Memory B cell (primary cell): ENCODE measurements around the gene ABCC3.

Experiments used
- ATAC-seq: fragments of 150-1000 bp; cut with Tn5 transposase; 2 replicates; pipeline ENCODE4 v1.10.0; 2021; ENCODE audit warnings: low read depth, mild to moderate bottlenecking, moderate library complexity
- DNase-seq, 2 donors: peaks; one replicate each; pipeline ENCODE4 v3.0.0; 2022; ENCODE audit warnings: low spot score in 2 of 2
- H3K27ac Mint-ChIP-seq: one replicate; pipeline ENCODE4 v1.8.0; 2022; ENCODE audit warnings: mild to moderate bottlenecking, moderate library complexity, mixed read lengths
- H3K27me3 Mint-ChIP-seq: one replicate; pipeline ENCODE4 v1.8.0; 2022; ENCODE audit warnings: mixed read lengths
- H3K36me3 Mint-ChIP-seq: one replicate; pipeline ENCODE4 v1.8.0; 2022; ENCODE audit warnings: mild to moderate bottlenecking, mixed read lengths
- H3K4me1 Mint-ChIP-seq: one replicate; pipeline ENCODE4 v1.8.0; 2022; ENCODE audit warnings: mixed read lengths
- H3K4me3 Mint-ChIP-seq: one replicate; pipeline ENCODE4 v1.8.0; 2022; ENCODE audit warnings: mild to moderate bottlenecking, moderate library complexity, mixed read lengths
- H3K9me3 Mint-ChIP-seq: one replicate; pipeline ENCODE4 v1.8.0; 2022; ENCODE audit warnings: mixed read lengths

Gene ABCC3

DNA sequence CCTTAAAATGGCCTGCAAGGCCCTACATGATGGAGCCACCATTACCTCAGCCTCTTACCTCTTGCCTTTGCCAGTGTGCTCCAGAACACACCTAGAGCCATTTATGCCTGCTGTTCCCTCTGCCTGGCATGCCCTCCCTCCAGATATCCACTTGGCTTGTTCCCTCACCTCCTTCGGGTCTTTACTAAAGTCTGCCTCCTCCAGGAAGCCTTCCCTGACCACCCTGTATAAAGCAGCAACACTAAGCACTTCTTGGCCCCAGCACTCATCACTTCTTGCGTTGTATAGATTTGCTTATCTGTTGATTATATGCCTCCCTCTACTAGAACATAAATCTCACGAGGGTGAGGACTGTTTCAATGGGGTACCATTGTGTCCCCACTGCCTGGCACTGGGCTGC is 47.8 kb downstream of the ABCC3 start:
- Mint-ChIP-seq H3K27me3 (peaks cover 21% of the 10 kb centered on the region), H3K9me3 (no peaks in the 10 kb centered on the region), H3K4me3 (no peak overlapping the region), H3K4me1 (peaks cover 5% of the 10 kb centered on the region), H3K27ac (no peak overlapping the region), H3K36me3 (no peaks in the 10 kb centered on the region)
- ATAC-seq, result no peak
- DNase-seq, result no peak

DNA sequence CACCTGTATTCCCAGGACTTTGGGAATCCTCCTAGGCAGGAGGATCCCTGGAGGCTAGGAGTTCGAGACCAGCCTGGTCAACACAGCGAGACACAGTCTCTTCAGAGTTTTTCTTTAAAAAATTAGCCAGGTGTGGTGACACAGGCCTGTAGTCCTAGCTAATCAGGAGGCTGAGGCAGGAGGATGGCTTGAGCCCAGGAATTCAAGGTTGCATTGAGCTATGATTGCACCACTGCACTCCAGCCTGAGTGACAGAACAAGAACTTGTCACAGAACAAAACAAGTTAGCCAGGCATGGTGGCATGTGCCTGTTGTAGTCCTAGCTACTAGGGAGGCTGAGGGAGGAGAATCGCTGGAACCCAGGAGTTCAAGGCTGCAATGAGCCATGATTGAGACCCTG is 48.3 kb downstream of the ABCC3 start:
- Mint-ChIP-seq H3K27ac (no peak overlapping the region), H3K4me3 (no peak overlapping the region), H3K27me3 (peaks cover 21% of the 10 kb centered on the region), H3K36me3 (no peaks in the 10 kb centered on the region), H3K4me1 (peaks cover 5% of the 10 kb centered on the region), H3K9me3 (no peaks in the 10 kb centered on the region)
- ATAC-seq (no peak), DNase-seq (no peak)

DNA sequence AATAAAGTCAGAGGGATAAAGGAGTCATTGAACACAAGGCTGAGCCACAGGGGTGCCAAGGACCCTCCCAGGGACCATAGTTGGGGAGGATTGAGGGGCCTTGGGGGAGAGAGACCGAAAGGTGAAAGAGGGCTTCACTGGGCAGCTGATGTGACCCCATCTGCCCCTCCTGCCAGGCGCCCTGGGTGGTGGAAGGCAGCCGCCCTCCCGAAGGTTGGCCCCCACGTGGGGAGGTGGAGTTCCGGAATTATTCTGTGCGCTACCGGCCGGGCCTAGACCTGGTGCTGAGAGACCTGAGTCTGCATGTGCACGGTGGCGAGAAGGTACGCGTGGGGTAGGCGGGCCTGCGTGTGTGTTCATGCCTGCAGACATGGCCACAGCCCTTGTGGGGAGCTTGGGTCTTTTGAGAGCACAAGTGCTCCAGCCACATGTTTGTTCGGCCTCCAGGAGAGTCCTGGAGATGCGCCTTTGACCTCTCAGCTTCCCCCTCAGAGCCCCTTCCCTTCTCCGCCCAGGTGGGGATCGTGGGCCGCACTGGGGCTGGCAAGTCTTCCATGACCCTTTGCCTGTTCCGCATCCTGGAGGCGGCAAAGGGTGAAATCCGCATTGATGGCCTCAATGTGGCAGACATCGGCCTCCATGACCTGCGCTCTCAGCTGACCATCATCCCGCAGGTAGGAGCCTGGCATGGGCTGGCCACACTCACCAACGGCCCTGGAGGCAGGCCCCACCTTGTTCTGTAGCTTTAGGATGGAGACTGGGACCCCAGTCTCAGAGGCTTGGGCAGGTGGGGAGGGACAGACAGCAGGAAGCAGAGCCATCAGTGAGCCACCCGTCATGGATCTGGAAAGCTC is 49.0 kb downstream of the ABCC3 start:
- H3K27me3 Mint-ChIP-seq, result peaks cover 21% of the 10 kb centered on the region
- no peaks in the 10 kb centered on the region for H3K36me3 Mint-ChIP-seq
- no peak overlapping the region for H3K4me3 Mint-ChIP-seq
- H3K9me3 Mint-ChIP-seq, result no peaks in the 10 kb centered on the region
- H3K4me1 Mint-ChIP-seq, result peaks cover 5% of the 10 kb centered on the region
- DNase-seq (no peak), ATAC-seq (no peak)
- no peak overlapping the region for H3K27ac Mint-ChIP-seq

DNA sequence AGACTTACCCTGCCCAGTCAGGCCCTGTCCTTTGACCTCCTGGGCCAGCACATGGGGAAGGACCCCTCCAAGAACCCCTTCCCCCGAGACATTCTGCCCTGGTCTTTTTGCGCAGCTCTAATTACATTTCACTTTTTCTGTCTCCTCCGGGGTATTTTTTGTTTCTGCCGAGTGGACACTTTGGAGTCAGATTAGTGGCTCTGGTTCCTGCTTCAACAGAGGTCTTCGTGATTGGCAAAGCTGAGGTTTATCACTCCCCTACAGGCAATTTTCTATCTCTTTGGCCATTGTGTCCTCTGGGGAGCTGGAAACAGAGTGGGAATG is 49.6 kb downstream of the ABCC3 start:
- no peak overlapping the region for H3K4me3 Mint-ChIP-seq
- H3K4me1 Mint-ChIP-seq, result peaks cover 5% of the 10 kb centered on the region

DNA sequence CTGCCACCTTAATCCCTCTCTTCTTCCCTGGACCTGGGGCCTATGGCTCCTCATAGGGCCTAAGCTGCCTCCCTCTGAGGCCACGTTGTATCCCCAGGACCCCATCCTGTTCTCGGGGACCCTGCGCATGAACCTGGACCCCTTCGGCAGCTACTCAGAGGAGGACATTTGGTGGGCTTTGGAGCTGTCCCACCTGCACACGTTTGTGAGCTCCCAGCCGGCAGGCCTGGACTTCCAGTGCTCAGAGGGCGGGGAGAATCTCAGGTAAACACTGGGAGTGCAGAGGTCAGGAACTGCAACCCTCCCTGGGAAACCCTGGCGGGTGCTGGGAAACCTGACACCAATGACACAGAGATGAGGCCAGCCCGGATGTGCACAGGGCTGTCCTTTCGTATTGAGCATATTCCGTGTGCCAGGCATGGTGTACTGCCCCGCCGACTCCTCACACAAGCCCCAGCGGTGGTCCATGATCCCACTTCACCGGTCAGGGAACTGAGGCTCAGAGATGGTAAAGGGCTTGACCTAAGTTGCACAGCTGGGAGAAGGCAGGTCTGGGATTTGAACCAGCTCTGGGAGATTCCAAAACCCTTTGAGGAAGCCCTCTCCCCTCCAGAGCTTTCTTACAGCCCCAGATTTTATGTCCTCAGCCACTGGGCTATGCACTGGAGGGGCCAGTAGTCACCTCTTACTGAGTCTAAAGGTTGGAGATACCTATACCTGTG is 50.1 kb downstream of the ABCC3 start:
- no peaks in the 10 kb centered on the region for H3K9me3 Mint-ChIP-seq

More for the DNA sequence above, 49.6 kb downstream of the ABCC3 start:
- ATAC-seq (no peak), DNase-seq (no peak)
- H3K27me3 Mint-ChIP-seq, result peaks cover 21% of the 10 kb centered on the region
- no peaks in the 10 kb centered on the region for H3K9me3 Mint-ChIP-seq
- no peaks in the 10 kb centered on the region for H3K36me3 Mint-ChIP-seq
- no peak overlapping the region for H3K27ac Mint-ChIP-seq

DNA sequence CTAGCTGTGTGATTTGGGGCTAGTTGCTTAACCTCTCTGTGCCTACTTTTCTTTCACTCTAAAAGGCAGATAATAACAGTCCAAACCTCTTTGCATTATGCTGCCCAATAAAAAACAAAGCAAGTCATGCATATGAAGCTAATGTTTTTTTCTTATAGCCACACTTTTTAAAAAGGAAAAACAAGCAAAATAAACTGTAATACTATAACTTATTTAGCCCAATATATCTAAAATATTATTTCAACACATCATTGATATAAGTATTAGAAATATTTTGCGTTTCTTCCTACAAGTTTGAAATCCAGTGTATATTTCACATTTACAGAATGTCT is 50.6 kb downstream of the ABCC3 start:
- no peaks in the 10 kb centered on the region for H3K9me3 Mint-ChIP-seq
- H3K27me3 Mint-ChIP-seq, result peaks cover 16% of the 10 kb centered on the region
- peaks cover 5% of the 10 kb centered on the region for H3K4me1 Mint-ChIP-seq
- H3K4me3 Mint-ChIP-seq, result no peak overlapping the region
- DNase-seq (no peak), ATAC-seq (no peak)
- no peak overlapping the region for H3K27ac Mint-ChIP-seq
- no peaks in the 10 kb centered on the region for H3K36me3 Mint-ChIP-seq

More for the DNA sequence above, 50.1 kb downstream of the ABCC3 start:
- Mint-ChIP-seq H3K27me3 (peaks cover 18% of the 10 kb centered on the region), H3K4me3 (no peak overlapping the region), H3K36me3 (no peaks in the 10 kb centered on the region), H3K4me1 (peaks cover 5% of the 10 kb centered on the region), H3K27ac (no peak overlapping the region)
- DNase-seq (no peak), ATAC-seq (no peak)

DNA sequence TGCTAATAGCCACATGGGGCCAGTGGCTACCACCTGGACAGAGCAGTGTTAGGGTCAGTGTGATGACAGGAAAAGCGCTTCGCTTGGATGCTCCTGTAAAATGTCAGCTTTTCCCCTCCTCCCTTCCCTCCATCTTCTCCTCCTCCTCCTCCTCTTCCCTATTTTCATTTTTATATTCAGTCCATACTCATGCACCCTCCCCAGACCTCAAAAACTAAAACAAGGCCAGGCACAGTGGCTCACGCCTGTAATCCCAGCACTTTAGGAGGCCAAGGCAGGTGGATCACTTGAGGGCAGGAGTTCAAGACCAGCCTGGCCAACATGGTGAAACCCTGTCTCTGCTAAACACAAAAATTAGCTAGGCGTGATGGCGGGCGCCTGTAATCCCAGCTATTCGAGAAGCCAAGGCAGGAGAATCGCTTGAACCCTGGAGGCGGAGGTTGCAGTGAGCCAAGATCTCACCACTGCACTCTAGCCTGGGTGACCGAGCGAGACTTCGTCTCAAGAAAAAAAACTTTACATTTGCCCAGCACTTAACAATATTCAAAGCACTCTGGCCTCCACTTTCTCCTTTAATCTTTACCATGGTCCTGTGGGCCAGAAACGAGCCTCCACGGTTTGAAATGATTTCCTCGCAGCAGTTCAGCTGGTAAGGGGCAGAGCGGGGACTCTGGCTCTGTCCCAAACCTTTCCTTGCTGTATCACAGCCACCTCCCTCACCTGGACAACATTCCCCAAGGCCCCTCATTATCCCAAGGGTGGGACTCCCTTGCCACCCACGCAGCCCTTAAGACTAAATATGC is 51.2 kb downstream of the ABCC3 start:
- no peak overlapping the region for H3K27ac Mint-ChIP-seq
- no peak overlapping the region for H3K4me3 Mint-ChIP-seq
- no peaks in the 10 kb centered on the region for H3K9me3 Mint-ChIP-seq
- H3K4me1 Mint-ChIP-seq, result peaks cover 5% of the 10 kb centered on the region
- H3K27me3 Mint-ChIP-seq, result peaks cover 12% of the 10 kb centered on the region
- DNase-seq, result no peak
- no peak for ATAC-seq
- H3K36me3 Mint-ChIP-seq, result no peaks in the 10 kb centered on the region

DNA sequence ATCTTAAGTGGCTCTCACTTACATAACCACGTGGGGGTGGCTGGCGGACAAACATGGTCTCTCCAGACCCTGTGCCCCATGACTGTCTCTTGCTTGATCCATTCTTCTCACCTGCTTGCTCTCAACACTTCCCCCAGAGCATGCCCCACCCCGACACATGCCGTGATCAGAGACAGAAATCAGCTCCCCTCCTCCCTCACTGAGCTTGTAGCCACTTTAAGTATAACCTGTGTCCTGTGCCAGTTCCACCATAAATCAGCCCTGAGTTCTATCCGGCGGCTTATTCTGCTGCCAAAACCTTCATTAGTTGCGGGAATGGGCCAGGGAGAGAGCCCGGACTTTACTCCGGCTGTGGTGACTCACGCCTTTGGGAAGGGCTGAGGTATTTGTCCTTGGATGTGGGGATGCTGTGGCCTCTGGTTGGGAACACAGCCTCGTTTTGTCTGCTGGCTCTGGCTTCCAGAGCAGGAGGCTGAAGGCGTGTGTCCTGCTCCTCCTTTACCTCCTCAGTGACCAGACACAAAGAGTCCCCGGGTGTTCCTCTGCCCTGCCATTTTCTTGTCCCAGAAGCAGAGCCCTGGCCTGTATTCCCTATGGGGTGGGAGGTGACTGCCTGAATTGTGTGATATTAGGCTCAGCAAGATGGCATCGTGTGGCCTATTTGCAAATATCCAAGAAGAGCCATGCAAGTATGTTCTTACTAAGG is 52.0 kb downstream of the ABCC3 start:
- Mint-ChIP-seq H3K4me1 (no peaks in the 10 kb centered on the region), H3K27ac (no peak overlapping the region), H3K27me3 (peaks cover 6% of the 10 kb centered on the region), H3K9me3 (no peaks in the 10 kb centered on the region), H3K4me3 (no peak overlapping the region), H3K36me3 (no peaks in the 10 kb centered on the region)
- DNase-seq (no peak), ATAC-seq (no peak)

DNA sequence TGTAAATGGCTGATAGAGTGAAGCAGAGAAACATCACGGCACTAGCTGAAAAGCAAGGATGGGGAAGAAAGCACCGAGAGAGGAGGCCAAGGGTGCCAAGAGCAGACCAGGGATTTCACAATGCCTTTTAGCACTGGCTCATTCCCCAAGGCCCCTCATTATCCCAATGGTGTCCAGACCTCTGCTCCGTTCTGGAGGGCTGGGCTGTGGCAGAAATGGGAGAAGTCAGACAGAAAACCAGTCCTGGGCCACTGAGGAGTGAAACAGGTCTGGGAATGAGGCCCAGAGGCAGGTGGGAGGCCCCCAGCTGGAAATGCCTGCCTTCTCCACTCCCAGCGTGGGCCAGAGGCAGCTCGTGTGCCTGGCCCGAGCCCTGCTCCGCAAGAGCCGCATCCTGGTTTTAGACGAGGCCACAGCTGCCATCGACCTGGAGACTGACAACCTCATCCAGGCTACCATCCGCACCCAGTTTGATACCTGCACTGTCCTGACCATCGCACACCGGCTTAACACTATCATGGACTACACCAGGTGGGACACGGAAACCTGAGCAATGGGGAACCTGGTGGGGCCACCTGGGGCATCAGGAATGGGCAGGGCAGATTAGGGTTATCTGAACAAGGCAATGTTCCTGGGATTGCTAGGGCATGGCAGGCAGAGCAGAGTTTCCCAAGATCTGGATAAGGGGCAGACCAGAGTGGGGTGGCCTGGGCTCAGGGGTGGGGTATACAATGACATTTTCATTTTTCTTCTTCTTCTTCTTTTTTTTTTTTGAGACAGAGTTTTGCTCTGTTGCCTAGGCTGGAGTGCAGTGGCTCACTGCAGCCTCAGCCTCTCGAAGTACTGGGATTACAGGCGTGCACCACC is 52.8 kb downstream of the ABCC3 start:
- H3K27me3 Mint-ChIP-seq, result peaks cover under 1% of the 10 kb centered on the region
- no peaks in the 10 kb centered on the region for H3K9me3 Mint-ChIP-seq
- H3K36me3 Mint-ChIP-seq, result no peaks in the 10 kb centered on the region
- H3K27ac Mint-ChIP-seq, result no peak overlapping the region
- H3K4me1 Mint-ChIP-seq, result no peaks in the 10 kb centered on the region
- ATAC-seq (no peak), DNase-seq (no peak)
- H3K4me3 Mint-ChIP-seq, result no peak overlapping the region

DNA sequence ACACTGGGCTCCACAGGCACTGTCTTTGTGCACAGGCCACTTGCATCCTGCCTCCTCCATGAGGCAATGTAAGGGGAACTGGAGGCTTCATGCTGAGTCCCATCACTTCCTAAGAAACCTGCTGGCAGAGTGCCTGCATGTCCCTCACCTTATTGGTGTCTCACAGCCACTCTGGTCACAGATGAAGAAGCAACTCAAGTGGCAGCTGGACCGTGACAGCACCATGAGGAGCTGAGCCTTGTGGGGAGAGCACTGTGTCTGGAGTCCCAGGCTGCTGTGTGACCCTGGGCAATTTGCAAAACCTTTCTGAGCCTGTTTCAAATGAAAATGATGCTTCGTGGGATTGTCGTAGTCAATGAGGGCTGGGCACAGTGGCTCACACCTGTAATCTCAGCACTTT is 53.6 kb downstream of the ABCC3 start:
- Mint-ChIP-seq H3K4me3 (no peak overlapping the region), H3K4me1 (no peaks in the 10 kb centered on the region), H3K27me3 (no peaks in the 10 kb centered on the region), H3K36me3 (peaks cover 5% of the 10 kb centered on the region), H3K9me3 (no peaks in the 10 kb centered on the region), H3K27ac (no peak overlapping the region)
- ATAC-seq (no peak), DNase-seq (no peak)

DNA sequence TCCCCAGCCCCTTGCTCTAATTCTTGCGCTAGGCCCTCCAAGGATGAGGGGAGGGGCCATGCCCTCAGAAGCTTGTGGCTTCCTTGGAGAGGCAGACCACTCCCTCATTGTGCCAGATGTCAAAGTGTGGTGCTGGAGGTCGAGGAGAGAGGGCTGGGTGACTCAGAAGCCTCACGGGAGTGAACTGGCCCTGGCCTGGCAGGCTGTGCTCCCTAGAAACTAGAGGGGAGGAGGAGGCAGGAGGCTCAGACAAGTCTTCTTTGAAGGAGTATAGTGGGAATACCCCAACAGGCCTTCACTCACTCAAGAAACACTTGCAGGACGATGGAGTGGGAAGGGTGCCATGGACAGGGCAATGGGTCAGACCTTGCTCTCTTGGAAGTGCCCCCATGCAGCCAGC is 54.6 kb downstream of the ABCC3 start:
- no peak overlapping the region for H3K4me3 Mint-ChIP-seq
- no peaks in the 10 kb centered on the region for H3K4me1 Mint-ChIP-seq
- peaks cover 7% of the 10 kb centered on the region for H3K36me3 Mint-ChIP-seq
- no peak overlapping the region for H3K27ac Mint-ChIP-seq
- ATAC-seq (no peak), DNase-seq (no peak)
- no peaks in the 10 kb centered on the region for H3K9me3 Mint-ChIP-seq
- no peaks in the 10 kb centered on the region for H3K27me3 Mint-ChIP-seq

DNA sequence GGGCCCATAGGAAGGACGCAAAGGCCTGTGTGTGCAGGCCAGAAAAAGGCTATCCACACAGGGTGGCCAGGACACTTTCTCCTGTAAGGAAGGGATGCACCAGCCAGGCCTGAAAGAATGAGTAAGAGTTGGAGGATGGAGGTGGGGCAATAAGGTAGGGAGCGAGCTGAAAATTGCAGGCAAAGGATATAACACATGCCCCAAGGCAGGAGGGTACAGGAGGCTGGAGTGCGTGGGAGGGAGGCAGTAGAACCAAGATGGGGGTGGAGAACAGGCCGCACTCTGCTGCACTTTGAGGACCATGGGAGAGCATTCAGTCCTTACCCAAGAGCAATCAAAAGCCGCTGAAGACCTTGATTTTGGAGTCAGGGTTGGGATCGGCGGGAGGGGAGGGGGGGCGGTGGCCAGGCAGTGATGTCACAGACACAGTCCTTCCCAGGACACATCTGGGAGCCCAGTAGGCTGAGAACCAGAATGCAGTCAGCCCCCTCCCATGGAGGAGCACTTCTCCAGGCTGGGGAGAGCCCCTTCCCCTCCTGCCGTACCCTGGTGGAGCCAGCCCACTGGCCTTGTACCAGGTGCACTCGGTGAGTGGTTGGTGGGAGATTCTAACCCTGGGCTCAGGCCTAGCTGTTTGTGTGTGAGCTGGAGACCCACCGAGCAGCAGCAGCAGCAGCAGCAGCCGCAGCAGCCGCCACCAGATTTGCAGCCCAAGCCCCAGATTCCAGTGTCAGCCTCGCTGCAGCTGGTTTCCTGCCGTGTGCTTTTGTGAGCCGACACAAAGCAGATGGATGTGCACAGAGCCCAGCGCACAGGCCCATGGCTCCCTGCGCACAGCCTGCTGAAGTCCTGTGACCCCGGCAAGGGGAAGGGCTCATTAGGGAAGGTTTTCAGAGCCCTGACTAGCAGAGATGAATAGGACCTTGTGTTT is 55.5 kb downstream of the ABCC3 start:
- ATAC-seq (no peak), DNase-seq (no peak)
- Mint-ChIP-seq H3K4me3 (no peak overlapping the region), H3K27me3 (no peaks in the 10 kb centered on the region), H3K4me1 (no peaks in the 10 kb centered on the region), H3K9me3 (no peaks in the 10 kb centered on the region), H3K36me3 (peaks cover 7% of the 10 kb centered on the region), H3K27ac (peak overlapping the region; percentile 9)
